H1 (cell line): ENCODE results near the gene ELP6. TPM values are rescaled to one million over a fixed set of nuclear protein-coding genes. Genes with fewer than 3 reads are reported as not detected.

ENCODE experiments used
- CTCF ChIA-PET: fragments of 300-600 bp; sonication (Branson Sonifier 250); formaldehyde crosslinking; loops from one replicate; lab custom pipeline; 2021; ENCODE audit not compliant: partially characterized antibody; lab: Charles Lee
- POLR2A ChIA-PET: fragments of 300-600 bp; sonication (Branson Sonifier 250); formaldehyde crosslinking; loops from one replicate; lab custom pipeline; 2021; ENCODE audit warnings: inconsistent platforms; ENCODE audit not compliant: partially characterized antibody; lab: Charles Lee
- DNase-seq, 2 experiments: peaks; one replicate each; pipeline versions ENCODE4 v3.0.0 to v3.0.0-alpha.2; 2010 to 2022; ENCODE audit warnings: low spot score in 2 of 2, low read depth in 1 of 2, mixed read lengths in 1 of 2
- FAIRE-seq: peaks from 2 replicates; lab custom pipeline; 2011; peaks lifted over from hg19 to GRCh38; lab: Jason Lieb, UNC
- H2AFZ ChIP-seq: 2 replicates; pipeline ENCODE4 v1.8.1; 2012; ENCODE audit warnings: low read length, inconsistent platforms
- H2AK5ac ChIP-seq: 2 replicates; pipeline ENCODE4 v1.6.1; 2013; ENCODE audit warnings: low read depth, low read length
- H2BK120ac ChIP-seq: replicated peaks from 2 replicates; pipeline ENCODE3; 2013; ENCODE audit warnings: low read depth, low read length, inconsistent platforms
- H2BK12ac ChIP-seq: 2 replicates; pipeline ENCODE4 v1.6.1; 2013; ENCODE audit warnings: low read depth, low read length
- H2BK15ac ChIP-seq: 2 replicates; pipeline ENCODE4 v1.6.1; 2013; ENCODE audit warnings: low read length
- H2BK20ac ChIP-seq: 2 replicates; pipeline ENCODE4 v1.6.1; 2013; ENCODE audit warnings: low read length
- H2BK5ac ChIP-seq: 2 replicates; pipeline ENCODE4 v1.6.1; 2013; ENCODE audit warnings: low read depth, low read length
- H3K14ac ChIP-seq: 2 replicates; pipeline ENCODE4 v1.6.1; 2013; ENCODE audit warnings: inconsistent platforms; ENCODE audit not compliant: insufficient read length
- H3K18ac ChIP-seq: 2 replicates; pipeline ENCODE4 v1.6.1; 2013; ENCODE audit warnings: low read length; ENCODE audit errors: extremely low read depth
- H3K23ac ChIP-seq: 2 replicates; pipeline ENCODE4 v1.6.1; 2013; ENCODE audit warnings: inconsistent platforms; ENCODE audit not compliant: insufficient read length
- H3K23me2 ChIP-seq: 2 replicates; pipeline ENCODE4 v1.6.1; 2013; ENCODE audit warnings: low read depth, low read length
- H3K27ac ChIP-seq: 2 replicates; pipeline ENCODE4 v1.6.1; 2011; ENCODE audit warnings: low read depth, low read length, inconsistent platforms
- H3K27me3 ChIP-seq, 4 experiments: replicated peaks in 1 of 4; 1 replicate in 1 of 4; 2 replicates in 3 of 4; pipeline versions ENCODE4 v1.6.1 to v1.8.1; 2011 to 2013; ENCODE audit warnings: low read length in 3 of 4, mild to moderate bottlenecking in 3 of 4, inconsistent platforms in 2 of 4, mixed read lengths in 2 of 4, moderate library complexity in 1 of 4; ENCODE audit not compliant: control insufficient read depth in 3 of 4, insufficient read depth in 3 of 4; ENCODE audit errors: extremely low read depth in 1 of 4
- H3K36me3 ChIP-seq, 4 experiments: 2 replicates each; pipeline versions ENCODE4 v1.6.1 to v1.8.1; 2011 to 2013; ENCODE audit warnings: mild to moderate bottlenecking in 4 of 4, low read length in 3 of 4, moderate library complexity in 2 of 4, control low read depth in 1 of 4, inconsistent platforms in 1 of 4; ENCODE audit not compliant: insufficient read depth in 4 of 4, control insufficient read depth in 2 of 4
- H3K4ac ChIP-seq: replicated peaks from 2 replicates; pipeline ENCODE3; 2013; ENCODE audit warnings: low read length, low read depth, mixed read lengths, inconsistent platforms; ENCODE audit not compliant: insufficient read length
- H3K4me1 ChIP-seq, 4 experiments: replicated peaks in 1 of 4; 1 replicate in 1 of 4; 2 replicates in 3 of 4; pipeline versions ENCODE4 v1.6.1 to v1.8.1; 2011 to 2013; ENCODE audit warnings: low read length in 3 of 4, inconsistent platforms in 2 of 4, mixed read lengths in 1 of 4; ENCODE audit not compliant: insufficient read depth in 4 of 4, control insufficient read depth in 3 of 4
- H3K4me2 ChIP-seq, 2 experiments: 2 replicates each; pipeline versions ENCODE4 v1.6.1 to v1.8.1; 2011 to 2013; ENCODE audit warnings: low read depth in 2 of 2, low read length in 2 of 2, control low read depth in 1 of 2, inconsistent platforms in 1 of 2, mild to moderate bottlenecking in 1 of 2; ENCODE audit not compliant: insufficient read depth in 1 of 2
- H3K4me3 ChIP-seq, 4 experiments: fragments of 200-600, 300-600 bp in 1 of 4; sonication (generic), shearing (Covaris generic), sonication (Bioruptor Twin) in 1 of 4; 2 replicates each; pipeline versions ENCODE4 v1.5.1 to v1.8.1; 2011 to 2016; ENCODE audit warnings: low read length in 4 of 4, low read depth in 3 of 4, control low read depth in 2 of 4, inconsistent platforms in 2 of 4, mild to moderate bottlenecking in 2 of 4, mixed read lengths in 1 of 4, moderate library complexity in 1 of 4; ENCODE audit not compliant: insufficient read depth in 2 of 4; ENCODE audit errors: extremely low read depth in 1 of 4
- H3K56ac ChIP-seq: replicated peaks from 2 replicates; pipeline ENCODE3; 2013; ENCODE audit warnings: low read depth, mild to moderate bottlenecking, mixed read lengths, low read length, inconsistent platforms; ENCODE audit not compliant: insufficient read length
- H3K79me1 ChIP-seq: 2 replicates; pipeline ENCODE4 v1.6.1; 2013; ENCODE audit warnings: low read depth, low read length, control low read depth
- H3K79me2 ChIP-seq, 2 experiments: 2 replicates each; pipeline versions ENCODE4 v1.6.1 to v1.8.1; 2012 to 2013; ENCODE audit warnings: low read length in 2 of 2, mild to moderate bottlenecking in 2 of 2, inconsistent platforms in 1 of 2; ENCODE audit not compliant: insufficient read depth in 2 of 2, control insufficient read depth in 1 of 2
- H3K9ac ChIP-seq, 4 experiments: replicated peaks in 1 of 4; 1 replicate in 1 of 4; 2 replicates in 3 of 4; pipeline versions ENCODE4 v1.6.1 to v1.8.1; 2011 to 2013; ENCODE audit warnings: low read depth in 3 of 4, low read length in 3 of 4, control low read depth in 2 of 4, mild to moderate bottlenecking in 2 of 4, moderate library complexity in 2 of 4, inconsistent platforms in 1 of 4; ENCODE audit errors: extremely low read depth in 1 of 4
- H3K9me3 ChIP-seq, 2 experiments: 2 replicates each; pipeline versions ENCODE4 v1.6.1 to v1.8.1; 2012 to 2013; ENCODE audit warnings: mild to moderate bottlenecking in 2 of 2, moderate library complexity in 2 of 2, control low read depth in 1 of 2, inconsistent platforms in 1 of 2, low read depth in 1 of 2, low read length in 1 of 2, mixed read lengths in 1 of 2; ENCODE audit not compliant: insufficient read depth in 2 of 2
- H4K20me1 ChIP-seq, 2 experiments: replicated peaks in 1 of 2; 2 replicates each; pipeline versions ENCODE3 to v1.8.1; 2011 to 2013; ENCODE audit warnings: inconsistent platforms in 2 of 2, low read length in 2 of 2, mild to moderate bottlenecking in 1 of 2; ENCODE audit not compliant: insufficient read depth in 2 of 2, control insufficient read depth in 1 of 2
- H4K5ac ChIP-seq: 2 replicates; pipeline ENCODE4 v1.6.1; 2013; ENCODE audit warnings: low read length, low read depth, mixed read lengths, inconsistent platforms; ENCODE audit not compliant: insufficient read length
- H4K8ac ChIP-seq: 2 replicates; pipeline ENCODE4 v1.8.0; 2013; ENCODE audit warnings: mild to moderate bottlenecking, moderate library complexity, low read length, inconsistent platforms; ENCODE audit not compliant: insufficient read depth; ENCODE audit errors: extremely low read depth
- H4K91ac ChIP-seq: replicated peaks from 2 replicates; pipeline ENCODE3; 2013; ENCODE audit warnings: low read length, mixed read lengths, inconsistent platforms; ENCODE audit not compliant: insufficient read length
- TEAD4 ChIP-seq: IDR thresholded peaks from 2 replicates; pipeline ENCODE4 v1.6.1; 2012; ENCODE audit warnings: low read depth, low read length, inconsistent platforms, mixed read lengths
- ZNF274 ChIP-seq: IDR thresholded peaks from 2 replicates; pipeline ENCODE4 v1.7.0; 2012; ENCODE audit warnings: low read length, borderline replicate concordance; ENCODE audit errors: extremely low read depth
- WGBS, 2 experiments: shearing (Covaris generic) in 1 of 2; methylation state at CpG; one replicate each; pipeline versions ENCODE4 v1.1.6 to v1.1.7; 2013 to 2015; ENCODE audit warnings: low lambda C conversion rate in 2 of 2, mixed read lengths in 2 of 2, inconsistent platforms in 1 of 2, low coverage in 1 of 2, missing lambda C conversion rate in 1 of 2; ENCODE audit not compliant: insufficient replicate concordance in 2 of 2, insufficient coverage in 1 of 2, insufficient read length in 1 of 2; ENCODE audit errors: extremely low coverage in 1 of 2, missing lambda C conversion rate in 1 of 2; 5-methylcytosine and 5-hydroxymethylcytosine counted together
- polyA plus RNA-seq, 7 experiments: library from polyadenylated mRNA; depleted of rRNA in 3 of 7; stranded (reverse) in 5 of 7; unstranded in 2 of 7; fragments of >200 nt in 5 of 7; fragments of 200-250 nt in 2 of 7; gene quantifications; 1 replicate in 5 of 7; 2 replicates in 1 of 7; 4 replicates in 1 of 7; pipeline versions ENCODE4 v1.2.1 to v1.2.3, GENCODE V29; 2011 to 2013; ENCODE audit warnings: missing spikeins in 2 of 7, mixed read lengths in 2 of 7
- total RNA-seq: library from RNA; stranded (reverse); fragmentation: NEBNext Ultra II Directional; extraction: Animal tissue kit (Norgen Biotek cat#: 25700); gene quantifications from 2 replicates; pipeline ENCODE4 v1.2.1, GENCODE V29; 2021

ELP6 gene
- total and polyA plus RNA-seq, 2 of the 8 experiments (the other 6 are each of a cell fraction or from before 2014, with no cell fraction given): 51.1 to 78.7 TPM

DNA sequence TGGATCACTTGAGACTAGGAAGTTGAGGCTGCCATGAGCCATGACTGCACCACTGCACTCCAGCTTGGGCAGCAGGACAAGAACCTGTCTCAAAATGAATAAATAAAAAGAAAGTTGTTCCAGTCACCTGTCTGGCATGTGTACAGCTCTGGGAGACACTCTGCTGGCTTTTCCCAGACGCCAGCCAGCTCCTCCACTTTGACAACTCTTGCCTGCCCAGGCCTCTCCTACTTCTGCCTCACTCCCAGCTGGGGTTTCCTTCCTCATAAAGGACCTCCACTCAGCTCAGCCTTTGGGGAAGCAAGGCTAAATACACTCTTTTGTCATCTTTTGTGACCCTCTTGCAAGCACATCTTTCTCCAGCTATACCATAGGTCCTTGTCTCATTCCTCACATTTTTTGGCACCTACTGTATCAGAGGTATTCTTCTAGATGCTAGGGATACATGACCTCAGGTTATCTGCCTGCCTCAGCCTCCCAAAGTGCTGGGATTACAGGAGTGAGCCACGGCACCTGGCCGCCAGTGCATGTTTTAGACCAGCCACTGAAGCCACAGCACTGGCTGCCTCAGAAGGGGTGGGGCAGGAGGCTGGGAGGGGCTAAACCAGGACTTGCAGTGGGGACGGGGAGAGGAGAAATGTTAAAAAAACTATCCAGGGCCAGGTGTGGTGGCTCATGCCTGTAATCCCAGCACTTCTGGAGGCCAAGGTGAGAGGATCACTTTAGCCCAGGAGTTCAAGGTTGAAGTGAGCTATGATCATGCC lies 10.0 kb upstream of the ELP6 start:
- no peak overlapping the region for H4K5ac ChIP-seq
- H2AK5ac ChIP-seq: no peak overlapping the region
- no peak overlapping the region for H3K9ac ChIP-seq
- H3K4ac ChIP-seq: no peak overlapping the region
- H2AFZ ChIP-seq: no peak overlapping the region
- 0 out of 2 replicates have a peak overlapping the region, but pooled peaks have one; percentile 53 for H2BK15ac ChIP-seq
- peak overlapping the region; percentile 32; the same call in 1 of the 2 replicates for H2BK12ac ChIP-seq
- H3K79me2 ChIP-seq: no peaks in the 10 kb centered on the region
- no peaks in the 10 kb centered on the region for H4K20me1 ChIP-seq
- peaks cover 0 to 11% (median 2%) of the 10 kb centered on the region in 4 experiments; a peak in 4 of 7 replicates for H3K4me1 ChIP-seq
- no peak overlapping the region for H2BK120ac ChIP-seq
- H3K79me1 ChIP-seq: no peaks in the 10 kb centered on the region
- H3K27me3 ChIP-seq: peaks cover 3 to 14% (median 13%) of the 10 kb centered on the region in 4 experiments
- WGBS, 2 experiments: 74% methylated on average over 4 of the region's 4 CpGs; no CpG with 5 or more reads in 1 of the 2 experiments
- H3K9me3 ChIP-seq: no peaks in the 10 kb centered on the region
- TF ChIP-seq TEAD4 (no peak), ZNF274 (no peak)
- DNase-seq: no peak
- no peaks in the 10 kb centered on the region for H3K23me2 ChIP-seq
- H2BK5ac ChIP-seq: no peak overlapping the region
- no peak overlapping the region for H3K56ac ChIP-seq
- H2BK20ac ChIP-seq: no peak overlapping the region
- ChIA-PET POLR2A (interaction anchor here (2.4 to 2.6 kb wide), 2 partner anchors 54 to 301 kb away, joined by 7 to 9 read pairs; no protein-coding TSS in a partner anchor), CTCF (interaction anchor here (0.6 to 5.0 kb wide), 24 partner anchors 10 to 313 kb away, joined by 3 to 34 read pairs (median 6); no protein-coding TSS in a partner anchor)
- H3K14ac ChIP-seq: no peak overlapping the region
- H3K23ac ChIP-seq: no peak overlapping the region
- no peak for FAIRE-seq
- H3K18ac ChIP-seq: no peak overlapping the region
- no peak overlapping the region for H3K27ac ChIP-seq
- no peak overlapping the region for H4K8ac ChIP-seq
- no peaks in the 10 kb centered on the region for H3K36me3 ChIP-seq
- H3K4me2 ChIP-seq: no peak overlapping the region
- no peak overlapping the region for H3K4me3 ChIP-seq
- no peak overlapping the region for H4K91ac ChIP-seq
